HepG2 (cell line): Measurements from ENCODE around the gene UBXN2A. TPM values are rescaled to one million over a fixed set of nuclear protein-coding genes. Genes with fewer than 3 reads are reported as not detected.

ENCODE experiments used
- ATAC-seq: fragments of 200-7000 bp; cut with Tn5 transposase; 3 replicates; pipeline ENCODE4 v1.9.1; 2020; ENCODE audit warnings: mild to moderate bottlenecking, moderate library complexity
- BruUV-seq: library from RNA; stranded (reverse); fragments of 400-500 nt; replicated peaks from 2 replicates; lab custom pipeline; 2021; lab: Mats Ljungman, UMichigan
- CTCF ChIA-PET: fragments of 300-600 bp; formaldehyde crosslinking; extraction: SDS; loops from one replicate; lab custom pipeline; 2021; ENCODE audit warnings: low total read pairs, inconsistent platforms, low intra/inter-chr PET ratio; lab: Yijun Ruan, JAX
- POLR2A ChIA-PET: fragments of 350-600 bp; sonication (Branson Sonifier 250); formaldehyde crosslinking; loops from one replicate; lab custom pipeline; 2020; ENCODE audit warnings: antibody characterized with exemption, inconsistent platforms; lab: Yijun Ruan, JAX
- DNase-seq: peaks from one replicate; pipeline ENCODE4 v3.0.0-alpha.2; 2015; ENCODE audit warnings: low spot score
- FAIRE-seq: peaks from 3 replicates; lab custom pipeline; 2011; peaks lifted over from hg19 to GRCh38; lab: Jason Lieb, UNC
- H2AFZ ChIP-seq: one replicate; pipeline ENCODE4 v1.6.1; 2011; ENCODE audit warnings: low read length, inconsistent platforms
- H3K27ac ChIP-seq: fragments of 300-600 bp; 3 replicates; pipeline ENCODE4 v1.8.0; 2011; ENCODE audit warnings: mixed run types, mild to moderate bottlenecking, mixed read lengths, low read length, inconsistent platforms; ENCODE audit not compliant: insufficient read depth; ENCODE audit errors: extremely low read length
- H3K27me3 ChIP-seq, 2 experiments: fragments of 200-600 bp in 1 of 2; 2 replicates in 1 of 2; 3 replicates in 1 of 2; pipeline versions ENCODE4 v1.6.0 to v1.8.0; 2011; ENCODE audit warnings: low read length in 2 of 2, mild to moderate bottlenecking in 2 of 2, moderate library complexity in 2 of 2, inconsistent platforms in 1 of 2; ENCODE audit not compliant: insufficient read depth in 2 of 2, control insufficient read depth in 1 of 2
- H3K36me3 ChIP-seq, 2 experiments: fragments of 200-600 bp in 1 of 2; replicated peaks in 1 of 2; 2 replicates in 1 of 2; 3 replicates in 1 of 2; pipeline versions ENCODE4 v1.5.1 to v1.8.0; 2011; ENCODE audit warnings: low read length in 2 of 2, inconsistent platforms in 1 of 2; ENCODE audit not compliant: insufficient read depth in 2 of 2, control insufficient read depth in 1 of 2
- H3K4me1 ChIP-seq: 2 replicates; pipeline ENCODE4 v1.5.1; 2012; ENCODE audit warnings: low read length, inconsistent platforms; ENCODE audit not compliant: insufficient read depth
- H3K4me2 ChIP-seq: 2 replicates; pipeline ENCODE4 v1.6.0; 2011; ENCODE audit warnings: low read depth, low read length, inconsistent platforms
- H3K4me3 ChIP-seq, 3 experiments: fragments of 200-600 bp in 1 of 3; sonication (generic), shearing (Covaris generic) in 1 of 3; replicated peaks in 1 of 3; 2 replicates each; pipeline ENCODE4 v1.5.1; 2011 to 2016; ENCODE audit warnings: low read length in 3 of 3, inconsistent platforms in 2 of 3, low read depth in 2 of 3, mild to moderate bottlenecking in 2 of 3, control low read depth in 1 of 3, mixed read lengths in 1 of 3; ENCODE audit not compliant: insufficient read depth in 1 of 3
- H3K79me2 ChIP-seq: one replicate; pipeline ENCODE4 v1.6.1; 2011; ENCODE audit warnings: low read length, inconsistent platforms; ENCODE audit not compliant: insufficient read depth
- H3K9ac ChIP-seq: 2 replicates; pipeline ENCODE4 v1.6.0; 2011; ENCODE audit warnings: mild to moderate bottlenecking, low read depth, low read length, inconsistent platforms; ENCODE audit not compliant: insufficient read depth
- H3K9me3 ChIP-seq: 2 replicates; pipeline ENCODE4 v1.5.1; 2012; ENCODE audit warnings: mild to moderate bottlenecking, low read length
- H4K20me1 ChIP-seq: 2 replicates; pipeline ENCODE4 v1.6.0; 2011; ENCODE audit warnings: inconsistent platforms, mild to moderate bottlenecking, low read length, moderate library complexity; ENCODE audit not compliant: insufficient read depth
- ARID2 ChIP-seq: sonication (generic); formaldehyde crosslinking; IDR thresholded peaks from 2 replicates; pipeline ENCODE4 v1.8.1; 2022; ENCODE audit warnings: mild to moderate bottlenecking, missing genetic modification reagents, borderline replicate concordance
- ARNT2 ChIP-seq: sonication (generic); formaldehyde crosslinking; IDR thresholded peaks from 2 replicates; pipeline ENCODE4 v1.8.0; 2022; ENCODE audit warnings: mild to moderate bottlenecking, low read depth, missing genetic modification reagents, moderate library complexity
- BRD4 ChIP-seq: sonication (generic); formaldehyde crosslinking; IDR thresholded peaks from 2 replicates; pipeline ENCODE4 v1.4.0; 2020; ENCODE audit warnings: missing genetic modification reagents
- HNRNPL ChIP-seq: fragments of 200-400 bp; formaldehyde crosslinking; IDR thresholded peaks from 2 replicates; pipeline ENCODE4 v1.6.1; 2017; ENCODE audit warnings: mild to moderate bottlenecking, low read depth, low read length
- NBN ChIP-seq: fragments of 450-650 bp; conservative IDR thresholded peaks from 2 replicates; pipeline ENCODE4 v1.6.1; 2017
- NFE2L2 ChIP-seq: fragments of 150-350 bp; IDR thresholded peaks from 2 replicates; pipeline ENCODE4 v1.6.1; 2014; ENCODE audit warnings: low read length
- PAXIP1 ChIP-seq: sonication (generic); formaldehyde crosslinking; conservative IDR thresholded peaks from 2 replicates; pipeline ENCODE4 v1.4.0; 2020; ENCODE audit warnings: mild to moderate bottlenecking, missing genetic modification reagents, moderate library complexity
- TGIF2 ChIP-seq: IDR thresholded peaks from 2 replicates; pipeline ENCODE4 v1.6.1; 2016; ENCODE audit warnings: control low read depth, missing compliant biosample characterization
- ZBTB38 ChIP-seq: sonication (generic); formaldehyde crosslinking; IDR thresholded peaks from 2 replicates; pipeline ENCODE4 v1.5.1; 2020; ENCODE audit warnings: mild to moderate bottlenecking, missing genetic modification reagents
- ZC3H4 ChIP-seq: sonication (generic); formaldehyde crosslinking; IDR thresholded peaks from 2 replicates; pipeline ENCODE4 v1.4.0; 2020; ENCODE audit warnings: missing genetic modification reagents, borderline replicate concordance
- ZNF546 ChIP-seq: sonication (generic); formaldehyde crosslinking; conservative IDR thresholded peaks from 2 replicates; pipeline ENCODE4 v1.8.1; 2023; ENCODE audit warnings: mild to moderate bottlenecking, missing genetic modification reagents
- WGBS: methylation state at CpG from one replicate; pipeline ENCODE4 v1.1.6; 2017; ENCODE audit warnings: low lambda C conversion rate; 5-methylcytosine and 5-hydroxymethylcytosine counted together
- in situ Hi-C: cut with HindIII; loops from 2 replicates; pipeline ENCODE4 v1.10.0; 2017; ENCODE audit warnings: low pct_unique_long_range_greater_than_20kb; ENCODE audit not compliant: extremely low pct_ligation_motif_present
- intact Hi-C: fragments of 100-400 bp; cut with micrococcal nuclease; formaldehyde crosslinking; loops from one replicate; pipeline ENCODE4 v1.10.0; 2022; ENCODE audit not compliant: unreplicated experiment
- polyA plus RNA-seq, 8 experiments: library from polyadenylated mRNA; depleted of rRNA in 3 of 8; stranded (reverse) in 7 of 8; unstranded in 1 of 8; fragments of >200 nt; fragmentation: Illumina TruSeq in 4 of 8; extraction: Trizol in 4 of 8; gene quantifications; 2 replicates each; pipeline versions ENCODE4 v1.2.1 to v1.2.3, GENCODE V29; 2011 to 2016; ENCODE audit warnings: low read depth in 4 of 8, missing spikeins in 1 of 8, mixed read lengths in 1 of 8; ENCODE audit not compliant: insufficient read depth in 1 of 8
- total RNA-seq, 5 experiments: library from RNA; depleted of rRNA; stranded (reverse); fragments of >200 nt; fragmentation: Illumina TruSeq; extraction: Trizol; gene quantifications; 2 replicates each; pipeline ENCODE4 v1.2.3, GENCODE V29; 2016; ENCODE audit warnings: low read depth in 1 of 5
- TF ChIP-seq, protein P1 (sequence below): sonication (generic); formaldehyde crosslinking; IDR thresholded peaks from 2 replicates; pipeline ENCODE4 v1.4.0; 2020; ENCODE audit warnings: missing genetic modification reagents, borderline replicate concordance
- TF ChIP-seq, protein P2 (sequence below): sonication (generic); formaldehyde crosslinking; IDR thresholded peaks from 2 replicates; pipeline ENCODE4 v1.9.0; 2021; ENCODE audit warnings: missing genetic modification reagents, mild to moderate bottlenecking, borderline replicate concordance

UBXN2A gene
- total and polyA plus RNA-seq, 2 of the 13 experiments (the other 11 are each of a cell fraction or from before 2014, with no cell fraction given) = 8.3 to 20.9 TPM

GRCh38 chr2:23954325-23955014, 14.2 kb downstream of the UBXN2A start:
- ChIA-PET CTCF (no interaction called here), POLR2A (no interaction called here)
- Histone ChIP-seq H3K4me1 (no peaks in the 10 kb centered on the region), H3K27ac (no peak overlapping the region), H4K20me1 (peaks cover 4% of the 10 kb centered on the region; the same call in 1 of the 2 replicates), H3K36me3 (peaks cover 2 to 9% of the 10 kb centered on the region in 2 experiments; a peak in 4 of 5 replicates), H3K9me3 (no peaks in the 10 kb centered on the region), H3K4me3 (no peak overlapping the region), H3K79me2 (peaks cover 53% of the 10 kb centered on the region), H3K4me2 (no peak overlapping the region), H2AFZ (no peak overlapping the region), H3K9ac (no peak overlapping the region), H3K27me3 (no peaks in the 10 kb centered on the region)
- ATAC-seq (no peak), FAIRE-seq (no peak), DNase-seq (no peak)
- no TSS peak for BruUV-seq
- in situ Hi-C loops (no loop called here), intact Hi-C loops (no loop called here)
- no peak for TF ChIP-seq NFE2L2
- TF ChIP-seq ARID2 (CRISPR knock-in tag) = no peak
- no peak for TF ChIP-seq ARNT2 (CRISPR knock-in tag)
- no peak for TF ChIP-seq HNRNPL
- TF ChIP-seq, protein P1, sequence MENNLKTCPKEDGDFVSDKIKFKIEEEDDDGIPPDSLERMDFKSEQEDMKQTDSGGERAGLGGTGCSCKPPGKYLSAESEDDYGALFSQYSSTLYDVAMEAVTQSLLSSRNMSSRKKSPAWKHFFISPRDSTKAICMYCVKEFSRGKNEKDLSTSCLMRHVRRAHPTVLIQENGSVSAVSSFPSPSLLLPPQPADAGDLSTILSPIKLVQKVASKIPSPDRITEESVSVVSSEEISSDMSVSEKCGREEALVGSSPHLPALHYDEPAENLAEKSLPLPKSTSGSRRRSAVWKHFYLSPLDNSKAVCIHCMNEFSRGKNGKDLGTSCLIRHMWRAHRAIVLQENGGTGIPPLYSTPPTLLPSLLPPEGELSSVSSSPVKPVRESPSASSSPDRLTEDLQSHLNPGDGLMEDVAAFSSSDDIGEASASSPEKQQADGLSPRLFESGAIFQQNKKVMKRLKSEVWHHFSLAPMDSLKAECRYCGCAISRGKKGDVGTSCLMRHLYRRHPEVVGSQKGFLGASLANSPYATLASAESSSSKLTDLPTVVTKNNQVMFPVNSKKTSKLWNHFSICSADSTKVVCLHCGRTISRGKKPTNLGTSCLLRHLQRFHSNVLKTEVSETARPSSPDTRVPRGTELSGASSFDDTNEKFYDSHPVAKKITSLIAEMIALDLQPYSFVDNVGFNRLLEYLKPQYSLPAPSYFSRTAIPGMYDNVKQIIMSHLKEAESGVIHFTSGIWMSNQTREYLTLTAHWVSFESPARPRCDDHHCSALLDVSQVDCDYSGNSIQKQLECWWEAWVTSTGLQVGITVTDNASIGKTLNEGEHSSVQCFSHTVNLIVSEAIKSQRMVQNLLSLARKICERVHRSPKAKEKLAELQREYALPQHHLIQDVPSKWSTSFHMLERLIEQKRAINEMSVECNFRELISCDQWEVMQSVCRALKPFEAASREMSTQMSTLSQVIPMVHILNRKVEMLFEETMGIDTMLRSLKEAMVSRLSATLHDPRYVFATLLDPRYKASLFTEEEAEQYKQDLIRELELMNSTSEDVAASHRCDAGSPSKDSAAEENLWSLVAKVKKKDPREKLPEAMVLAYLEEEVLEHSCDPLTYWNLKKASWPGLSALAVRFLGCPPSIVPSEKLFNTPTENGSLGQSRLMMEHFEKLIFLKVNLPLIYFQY = no peak
- TF ChIP-seq ZBTB38 (CRISPR knock-in tag) = no peak
- no peak for TF ChIP-seq NBN
- no peak for TF ChIP-seq BRD4 (CRISPR knock-in tag)
- no peak for TF ChIP-seq ZC3H4 (CRISPR knock-in tag)
- no peak for TF ChIP-seq PAXIP1 (CRISPR knock-in tag)
- TF ChIP-seq ZNF546 (CRISPR knock-in tag) = no peak
- TF ChIP-seq, protein P2, sequence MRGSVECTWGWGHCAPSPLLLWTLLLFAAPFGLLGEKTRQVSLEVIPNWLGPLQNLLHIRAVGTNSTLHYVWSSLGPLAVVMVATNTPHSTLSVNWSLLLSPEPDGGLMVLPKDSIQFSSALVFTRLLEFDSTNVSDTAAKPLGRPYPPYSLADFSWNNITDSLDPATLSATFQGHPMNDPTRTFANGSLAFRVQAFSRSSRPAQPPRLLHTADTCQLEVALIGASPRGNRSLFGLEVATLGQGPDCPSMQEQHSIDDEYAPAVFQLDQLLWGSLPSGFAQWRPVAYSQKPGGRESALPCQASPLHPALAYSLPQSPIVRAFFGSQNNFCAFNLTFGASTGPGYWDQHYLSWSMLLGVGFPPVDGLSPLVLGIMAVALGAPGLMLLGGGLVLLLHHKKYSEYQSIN (CRISPR knock-in tag) = no peak
- TF ChIP-seq TGIF2 = no peak
- 96% methylated on average over 6 of the region's 6 CpGs for WGBS
